Karpas-422 (cell line): ENCODE measurements around the gene CRIM1. TPM values are rescaled to one million over a fixed set of nuclear protein-coding genes. Genes with fewer than 3 reads are reported as not detected.

Source experiments
- DNase-seq: peaks from one replicate; pipeline ENCODE4 v3.0.0-alpha.2; 2015
- H2AFZ ChIP-seq: fragments of 200-600 bp; sonication (generic); 2 replicates; pipeline ENCODE4 v1.6.1; 2014; ENCODE audit warnings: antibody characterized with exemption, low read length, mixed read lengths
- H3K27ac ChIP-seq: fragments of 200-600 bp; sonication (generic); 2 replicates; pipeline ENCODE4 v1.5.1; 2014; ENCODE audit warnings: mild to moderate bottlenecking, low read length, moderate library complexity
- H3K27me3 ChIP-seq: fragments of 200-600 bp; sonication (generic); 2 replicates; pipeline ENCODE4 v1.6.1; 2014; ENCODE audit warnings: low read length, mixed read lengths
- H3K36me3 ChIP-seq: fragments of 200-600 bp; sonication (generic); 2 replicates; pipeline ENCODE4 v1.6.1; 2014; ENCODE audit warnings: low read length, mixed read lengths; ENCODE audit not compliant: insufficient read depth
- H3K4me1 ChIP-seq: fragments of 200-600 bp; sonication (generic); 2 replicates; pipeline ENCODE4 v1.6.1; 2014; ENCODE audit warnings: mild to moderate bottlenecking, low read length, mixed read lengths
- H3K4me2 ChIP-seq: fragments of 200-600 bp; sonication (generic); 2 replicates; pipeline ENCODE4 v1.6.1; 2014; ENCODE audit warnings: low read length, low read depth, mild to moderate bottlenecking; ENCODE audit not compliant: poor library complexity, severe bottlenecking
- H3K4me3 ChIP-seq: fragments of 200-600 bp; sonication (generic); 2 replicates; pipeline ENCODE4 v1.5.1; 2014; ENCODE audit warnings: mild to moderate bottlenecking, antibody characterized with exemption, low read length, mixed read lengths
- H3K79me2 ChIP-seq: fragments of 200-600 bp; sonication (generic); 2 replicates; pipeline ENCODE4 v1.6.1; 2014; ENCODE audit warnings: mild to moderate bottlenecking, low read length, mixed read lengths
- H3K9ac ChIP-seq: fragments of 200-600 bp; sonication (generic); 2 replicates; pipeline ENCODE4 v1.6.0; 2014; ENCODE audit warnings: low read length
- H3K9me2 ChIP-seq: fragments of 200-600 bp; sonication (generic), shearing (Covaris generic); replicated peaks from 2 replicates; pipeline ENCODE4 v1.6.0; 2014; ENCODE audit warnings: mild to moderate bottlenecking, low read length, moderate library complexity; ENCODE audit not compliant: insufficient read depth
- H3K9me3 ChIP-seq: fragments of 300-700, 200-600 bp; sonication (generic); 2 replicates; pipeline ENCODE4 v1.6.1; 2014; ENCODE audit warnings: low read length, mixed read lengths
- H4K20me1 ChIP-seq: fragments of 200-600 bp; sonication (generic); 2 replicates; pipeline ENCODE4 v1.6.1; 2014; ENCODE audit warnings: mild to moderate bottlenecking, antibody characterized with exemption, low read length, low read depth; ENCODE audit not compliant: insufficient read depth
- total RNA-seq: library from RNA; depleted of rRNA; stranded (reverse); fragments of >200 nt; shearing (Covaris generic); gene quantifications from 2 replicates; pipeline ENCODE4 v1.2.3, GENCODE V29; 2014; ENCODE audit warnings: low replicate concordance

CRIM1 gene
- total RNA-seq, 1 experiment from 2014 or later: not detected

GRCh38 chr2:36410681-36411080 lies 55.1 kb downstream of the CRIM1 start:
- Histone ChIP-seq H3K9me2 (no peaks in the 10 kb centered on the region), H3K27ac (no peak overlapping the region), H3K27me3 (no peaks in the 10 kb centered on the region), H3K4me2 (no peak overlapping the region), H2AFZ (no peak overlapping the region), H3K79me2 (no peaks in the 10 kb centered on the region), H3K9ac (no peak overlapping the region), H3K4me1 (no peaks in the 10 kb centered on the region), H3K9me3 (no peaks in the 10 kb centered on the region), H4K20me1 (no peaks in the 10 kb centered on the region), H3K4me3 (no peak overlapping the region), H3K36me3 (no peaks in the 10 kb centered on the region)
- no peak for DNase-seq

- no peak for DNase-seq
- Histone ChIP-seq H3K4me1 (no peaks in the 10 kb centered on the region), H3K9me2 (no peaks in the 10 kb centered on the region), H3K27me3 (no peaks in the 10 kb centered on the region), H3K4me3 (no peak overlapping the region), H3K79me2 (no peaks in the 10 kb centered on the region), H3K9ac (no peak overlapping the region), H4K20me1 (no peaks in the 10 kb centered on the region), H3K27ac (no peak overlapping the region), H3K4me2 (no peak overlapping the region), H3K9me3 (no peaks in the 10 kb centered on the region), H2AFZ (no peak overlapping the region), H3K36me3 (no peaks in the 10 kb centered on the region)
These were observed 56.4 kb downstream of the CRIM1 start for GRCh38 chr2:36411962-36412444.

GRCh38 chr2:36413218-36413617 lies 57.6 kb downstream of the CRIM1 start:
- H3K27me3 ChIP-seq: no peaks in the 10 kb centered on the region
- no peaks in the 10 kb centered on the region for H3K79me2 ChIP-seq

GRCh38 chr2:36414307-36414706 lies 58.7 kb downstream of the CRIM1 start:
- H3K9ac ChIP-seq: no peak overlapping the region

More at GRCh38 chr2:36413218-36413617, 57.6 kb downstream of the CRIM1 start:
- Histone ChIP-seq H2AFZ (no peak overlapping the region), H3K4me3 (no peak overlapping the region), H3K27ac (no peak overlapping the region), H3K36me3 (no peaks in the 10 kb centered on the region), H4K20me1 (no peaks in the 10 kb centered on the region), H3K4me2 (no peak overlapping the region), H3K9ac (no peak overlapping the region), H3K9me3 (no peaks in the 10 kb centered on the region), H3K9me2 (no peaks in the 10 kb centered on the region), H3K4me1 (no peaks in the 10 kb centered on the region)
- DNase-seq: no peak

GRCh38 chr2:36415381-36416022 lies 59.9 kb downstream of the CRIM1 start:
- no peak overlapping the region for H3K4me3 ChIP-seq
- no peak overlapping the region for H2AFZ ChIP-seq
- H3K79me2 ChIP-seq: no peaks in the 10 kb centered on the region
- H3K9me3 ChIP-seq: no peaks in the 10 kb centered on the region
- no peaks in the 10 kb centered on the region for H4K20me1 ChIP-seq
- DNase-seq: no peak
- no peaks in the 10 kb centered on the region for H3K9me2 ChIP-seq
- no peak overlapping the region for H3K9ac ChIP-seq
- no peak overlapping the region for H3K27ac ChIP-seq
- H3K4me2 ChIP-seq: no peak overlapping the region
- H3K27me3 ChIP-seq: no peaks in the 10 kb centered on the region
- H3K36me3 ChIP-seq: no peaks in the 10 kb centered on the region
- H3K4me1 ChIP-seq: no peaks in the 10 kb centered on the region

More at GRCh38 chr2:36414307-36414706, 58.7 kb downstream of the CRIM1 start:
- Histone ChIP-seq H4K20me1 (no peaks in the 10 kb centered on the region), H3K27me3 (no peaks in the 10 kb centered on the region), H3K9me3 (no peaks in the 10 kb centered on the region), H3K4me3 (no peak overlapping the region), H3K27ac (no peak overlapping the region), H3K4me2 (no peak overlapping the region), H3K9me2 (no peaks in the 10 kb centered on the region), H3K36me3 (no peaks in the 10 kb centered on the region), H2AFZ (no peak overlapping the region), H3K4me1 (no peaks in the 10 kb centered on the region), H3K79me2 (no peaks in the 10 kb centered on the region)
- no peak for DNase-seq

- Histone ChIP-seq H3K4me2 (no peak overlapping the region), H3K9ac (no peak overlapping the region), H3K27ac (no peak overlapping the region), H4K20me1 (no peaks in the 10 kb centered on the region), H3K4me1 (no peaks in the 10 kb centered on the region), H3K9me3 (no peaks in the 10 kb centered on the region), H3K36me3 (no peaks in the 10 kb centered on the region), H3K4me3 (no peak overlapping the region), H3K79me2 (no peaks in the 10 kb centered on the region), H3K27me3 (no peaks in the 10 kb centered on the region), H3K9me2 (no peaks in the 10 kb centered on the region), H2AFZ (no peak overlapping the region)
- no peak for DNase-seq
These were observed 61.0 kb downstream of the CRIM1 start for GRCh38 chr2:36416370-36417165.

GRCh38 chr2:36420569-36421181 lies 65.1 kb downstream of the CRIM1 start:
- H3K36me3 ChIP-seq: no peaks in the 10 kb centered on the region
- H3K79me2 ChIP-seq: no peaks in the 10 kb centered on the region
- H3K9me3 ChIP-seq: no peaks in the 10 kb centered on the region
- H3K27ac ChIP-seq: no peak overlapping the region
- no peaks in the 10 kb centered on the region for H3K9me2 ChIP-seq
- H3K9ac ChIP-seq: no peak overlapping the region
- no peaks in the 10 kb centered on the region for H4K20me1 ChIP-seq
- no peak overlapping the region for H3K4me2 ChIP-seq
- no peak for DNase-seq
- no peak overlapping the region for H2AFZ ChIP-seq
- H3K27me3 ChIP-seq: no peaks in the 10 kb centered on the region
- H3K4me3 ChIP-seq: no peak overlapping the region
- no peaks in the 10 kb centered on the region for H3K4me1 ChIP-seq

GRCh38 chr2:36421379-36421778 lies 65.8 kb downstream of the CRIM1 start:
- Histone ChIP-seq H4K20me1 (no peaks in the 10 kb centered on the region), H3K9ac (no peak overlapping the region), H3K4me2 (no peak overlapping the region), H3K4me3 (no peak overlapping the region), H3K27me3 (no peaks in the 10 kb centered on the region), H3K9me2 (no peaks in the 10 kb centered on the region), H3K79me2 (no peaks in the 10 kb centered on the region), H2AFZ (no peak overlapping the region), H3K27ac (no peak overlapping the region), H3K9me3 (no peaks in the 10 kb centered on the region), H3K36me3 (no peaks in the 10 kb centered on the region), H3K4me1 (no peaks in the 10 kb centered on the region)
- no peak for DNase-seq
